ENCODE results near the gene TCF7L2.

TCF7L2 gene

DNA sequence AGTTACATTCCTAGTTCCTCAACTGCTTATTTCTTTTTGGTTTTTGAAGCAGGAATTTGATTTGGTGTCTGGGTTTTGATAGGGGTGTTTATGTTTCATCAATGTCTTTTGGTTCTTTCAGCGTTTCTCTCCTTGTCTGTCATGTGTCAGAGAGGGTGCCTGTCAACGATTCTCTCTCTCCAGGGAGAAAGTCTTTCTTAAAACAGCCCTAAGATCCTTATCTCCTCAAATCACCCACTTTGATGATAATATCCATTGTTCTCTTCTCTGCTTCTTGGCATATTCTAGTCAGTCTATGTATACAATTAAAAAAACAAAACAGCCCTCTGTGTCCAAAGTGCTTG lies 77.2 kb downstream of the TCF7L2 start:
- DNase-seq: no peak

GRCh38 chr10:113027574-113028455 lies 77.8 kb downstream of the TCF7L2 start:
- DNase-seq: no peak

GRCh38 chr10:113028456-113029440 lies 78.7 kb downstream of the TCF7L2 start:
- no peak for DNase-seq

GRCh38 chr10:113030453-113030852 lies 80.4 kb downstream of the TCF7L2 start:
- DNase-seq: no peak

GRCh38 chr10:113031147-113031546 lies 81.1 kb downstream of the TCF7L2 start:
- DNase-seq: no peak

- DNase-seq: no peak
Observed at GRCh38 chr10:113033991-113034390, 83.9 kb downstream of the TCF7L2 start.

- no peak for DNase-seq
Observed at GRCh38 chr10:113035732-113036312, 85.8 kb downstream of the TCF7L2 start.

DNA sequence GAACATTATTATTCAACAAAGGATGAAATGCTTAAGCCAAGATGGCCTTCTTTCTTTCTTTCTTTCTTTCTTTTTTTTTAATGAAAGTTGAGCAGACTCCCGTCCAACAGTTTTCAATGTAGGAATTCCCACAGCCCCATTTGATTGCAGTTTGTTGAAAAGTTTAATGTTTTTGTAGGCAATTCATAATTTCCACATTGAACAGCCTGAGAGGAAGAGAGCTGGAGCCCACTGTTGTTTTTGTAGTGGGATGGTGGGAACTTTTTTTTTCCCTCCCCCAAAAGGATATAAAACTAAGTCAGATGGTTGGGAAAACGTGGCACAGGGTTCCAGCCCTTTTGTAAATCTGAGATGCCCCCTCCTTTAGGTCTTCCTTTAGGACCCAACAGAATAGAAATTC lies 86.6 kb downstream of the TCF7L2 start:
- DNase-seq: no peak

DNA sequence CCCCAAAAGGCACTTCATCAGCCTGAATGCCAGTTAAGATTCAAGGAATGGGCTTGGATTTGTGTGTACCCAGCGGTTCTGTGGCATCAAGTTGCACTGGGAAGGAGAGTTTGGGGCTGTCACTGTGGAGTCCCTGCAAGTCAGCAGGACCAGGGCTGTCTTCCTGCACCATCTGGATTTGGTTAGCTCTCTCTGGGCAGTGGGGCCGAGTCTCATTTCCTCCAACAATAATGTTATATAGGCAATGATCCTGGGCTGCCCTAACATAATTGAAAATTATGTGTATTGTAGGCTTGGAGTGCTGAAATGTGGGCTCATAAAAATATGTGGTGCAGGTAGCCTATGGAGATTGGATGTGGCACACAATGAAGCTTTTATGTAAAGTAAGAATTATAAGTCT lies 87.2 kb downstream of the TCF7L2 start:
- no peak for DNase-seq

DNA sequence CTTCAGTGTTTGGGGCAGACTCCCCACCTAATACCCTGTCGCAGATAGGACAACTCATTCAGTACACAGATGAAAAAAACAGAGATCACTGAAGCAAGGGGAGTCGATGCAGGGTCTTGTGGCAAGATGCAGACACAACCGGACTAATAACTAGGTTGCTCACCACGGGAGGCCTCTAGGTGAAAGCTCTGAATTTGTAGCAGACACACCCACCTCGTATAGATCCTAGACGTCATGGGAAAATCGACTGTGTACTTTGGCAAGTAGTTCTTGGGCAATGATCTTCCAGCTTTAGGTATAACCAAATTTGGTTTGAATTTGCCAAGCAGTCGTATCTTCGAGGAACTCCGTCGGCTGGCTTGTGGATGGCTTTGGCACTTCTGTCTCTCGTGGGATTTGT lies 88.1 kb downstream of the TCF7L2 start:
- DNase-seq: no peak

DNA sequence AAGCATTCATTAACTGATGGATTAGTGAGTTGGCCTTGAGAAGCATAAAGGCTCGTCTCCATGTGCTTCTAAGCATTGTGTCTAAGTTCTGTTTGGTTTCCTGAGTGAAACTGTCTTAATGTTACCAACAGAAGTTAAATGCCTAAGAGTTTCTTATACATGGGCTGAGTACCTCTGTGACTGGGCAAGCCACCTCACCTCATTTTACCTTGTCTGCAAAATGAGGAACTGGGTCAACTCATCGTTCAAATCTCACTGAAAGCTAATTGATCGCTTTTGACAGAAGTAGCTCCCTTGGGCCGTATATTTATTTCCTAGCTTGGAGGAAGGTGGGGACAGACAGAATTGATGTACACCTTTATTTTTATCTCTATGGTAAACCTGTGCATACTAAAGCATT lies 88.9 kb downstream of the TCF7L2 start:
- DNase-seq: no peak

DNA sequence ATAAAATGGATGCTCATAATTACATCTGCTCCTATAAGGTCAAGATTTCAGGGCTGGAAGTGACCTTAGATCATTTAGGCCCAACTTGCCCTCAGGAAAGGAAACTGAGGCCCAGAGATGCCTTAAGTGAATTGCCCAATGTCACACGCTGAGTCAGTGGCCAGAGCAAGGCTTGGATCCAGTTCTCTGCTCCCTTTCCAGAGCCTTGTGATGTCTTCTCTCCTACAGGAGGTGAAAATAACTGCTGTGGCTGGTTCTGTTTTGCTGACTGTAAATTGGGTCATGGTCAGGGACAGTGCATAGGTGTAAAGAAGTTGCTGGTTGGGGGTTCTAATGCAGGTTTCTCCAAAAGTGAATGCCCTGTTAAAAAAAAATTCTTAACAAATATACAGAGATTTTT lies 91.3 kb downstream of the TCF7L2 start:
- DNase-seq: no peak

- no peak for DNase-seq
Observed at GRCh38 chr10:113041841-113042750, 92.0 kb downstream of the TCF7L2 start.

GRCh38 chr10:113042868-113043267 lies 92.8 kb downstream of the TCF7L2 start:
- DNase-seq: no peak

- no peak for DNase-seq
Observed at GRCh38 chr10:113044016-113044755, 94.1 kb downstream of the TCF7L2 start.

- no peak for DNase-seq
Observed at GRCh38 chr10:113045147-113046055, 95.4 kb downstream of the TCF7L2 start.

GRCh38 chr10:113047151-113047550 lies 97.1 kb downstream of the TCF7L2 start:
- no peak for DNase-seq

DNA sequence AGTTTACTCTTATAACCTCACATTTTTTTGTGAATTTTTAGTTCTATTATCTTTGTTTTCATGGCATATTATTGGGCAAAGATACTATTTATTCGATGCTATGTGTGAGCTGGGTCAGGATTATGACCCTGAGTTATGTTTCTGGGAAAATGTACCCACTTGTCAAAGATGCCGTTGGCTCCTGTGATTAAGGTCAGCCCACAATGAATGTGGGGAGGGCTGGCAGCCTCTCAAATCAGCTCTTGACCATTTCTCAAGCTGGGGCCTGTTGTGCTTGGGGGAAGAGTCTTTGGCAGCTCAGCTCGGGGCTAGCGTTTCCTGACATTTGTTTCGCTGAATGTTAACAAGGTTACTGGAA lies 97.5 kb downstream of the TCF7L2 start:
- no peak for DNase-seq

GRCh38 chr10:113047963-113048781 lies 98.1 kb downstream of the TCF7L2 start:
- DNase-seq: no peak

DNA sequence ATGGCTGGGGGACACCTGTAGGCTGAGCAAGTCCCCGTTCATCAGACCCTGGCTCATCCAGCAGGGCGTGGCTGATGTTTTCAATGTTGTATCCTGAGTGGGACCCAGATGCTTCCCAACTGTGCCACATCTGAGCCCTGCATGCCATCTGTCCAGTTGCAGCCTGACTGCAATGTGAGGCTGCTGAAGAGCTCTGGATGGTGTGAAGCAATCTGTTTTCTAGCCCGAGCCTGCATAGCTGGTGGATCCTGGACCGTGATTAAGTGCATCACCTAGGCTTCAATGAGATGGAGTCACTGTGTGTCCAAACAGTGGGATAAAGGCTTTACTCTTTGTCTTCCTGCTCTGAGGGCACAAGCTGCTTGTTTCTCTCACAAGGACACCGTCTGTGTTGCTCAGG lies 99.8 kb downstream of the TCF7L2 start:
- no peak for DNase-seq

Data from SHP77 (cell line).